GM23338 (cell line): ENCODE results near the gene GM2A.

ENCODE experiments used
- EZH2 ChIP-seq: fragments of 200-600 bp; sonication (generic); IDR thresholded peaks from one replicate; pipeline ENCODE4 v1.8.0; 2017; ENCODE audit warnings: antibody characterized with exemption, mild to moderate bottlenecking, low read depth; ENCODE audit not compliant: unreplicated experiment
- EZH2phosphoT487 ChIP-seq: fragments of 200-600 bp; sonication (generic); IDR thresholded peaks from one replicate; pipeline ENCODE4 v1.8.1; 2018; ENCODE audit warnings: antibody characterized with exemption; ENCODE audit not compliant: unreplicated experiment
- POLR2AphosphoS5 ChIP-seq: IDR thresholded peaks from 2 replicates; pipeline ENCODE4 v1.6.1; 2016; ENCODE audit warnings: antibody characterized with exemption, low read depth
- ZNF114 ChIP-seq: fragments of 250-450 bp; sonication (Bioruptor Pico); IDR thresholded peaks from 2 replicates; pipeline ENCODE4 v1.5.0; 2020; ENCODE audit warnings: mild to moderate bottlenecking, moderate library complexity
- ZNF331 ChIP-seq: fragments of 250-450 bp; sonication (Bioruptor Pico); IDR thresholded peaks from 2 replicates; pipeline ENCODE4 v1.5.0; 2020; ENCODE audit warnings: low read depth, mild to moderate bottlenecking, moderate library complexity
- TF ChIP-seq, protein P1 (sequence below): IDR thresholded peaks from one replicate; pipeline ENCODE4 v1.6.1; 2018; ENCODE audit warnings: antibody characterized with exemption; ENCODE audit not compliant: unreplicated experiment
- TF ChIP-seq, protein P2 (sequence below), 2 experiments: fragments of 200-600 bp in 1 of 2; sonication (generic) in 1 of 2; conservative IDR thresholded peaks; 2 replicates each; pipeline versions ENCODE4 v1.5.1 to v1.6.1; 2016 to 2017; ENCODE audit warnings: antibody characterized with exemption in 2 of 2, low read depth in 2 of 2, mild to moderate bottlenecking in 2 of 2, moderate library complexity in 1 of 2

DNA sequence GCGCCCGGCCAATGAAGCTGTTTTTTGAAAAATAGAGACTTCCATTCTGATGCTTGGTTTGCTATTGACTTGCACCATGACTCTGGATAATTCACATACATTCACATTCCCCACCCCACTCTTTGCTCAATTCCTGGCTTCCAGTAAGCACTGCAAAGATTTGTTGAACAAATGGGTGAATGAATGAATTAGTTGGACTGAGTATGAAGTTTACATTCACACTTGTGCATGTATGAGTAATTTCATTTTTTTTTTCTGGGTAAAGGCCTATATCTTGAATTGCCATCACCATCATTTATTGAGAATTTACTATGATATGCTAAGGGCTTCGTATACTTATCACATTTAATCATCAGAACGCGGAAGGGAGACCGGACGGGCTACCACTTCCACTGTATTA lies 15.3 kb upstream of the GM2A start:
- TF ChIP-seq, protein P1, sequence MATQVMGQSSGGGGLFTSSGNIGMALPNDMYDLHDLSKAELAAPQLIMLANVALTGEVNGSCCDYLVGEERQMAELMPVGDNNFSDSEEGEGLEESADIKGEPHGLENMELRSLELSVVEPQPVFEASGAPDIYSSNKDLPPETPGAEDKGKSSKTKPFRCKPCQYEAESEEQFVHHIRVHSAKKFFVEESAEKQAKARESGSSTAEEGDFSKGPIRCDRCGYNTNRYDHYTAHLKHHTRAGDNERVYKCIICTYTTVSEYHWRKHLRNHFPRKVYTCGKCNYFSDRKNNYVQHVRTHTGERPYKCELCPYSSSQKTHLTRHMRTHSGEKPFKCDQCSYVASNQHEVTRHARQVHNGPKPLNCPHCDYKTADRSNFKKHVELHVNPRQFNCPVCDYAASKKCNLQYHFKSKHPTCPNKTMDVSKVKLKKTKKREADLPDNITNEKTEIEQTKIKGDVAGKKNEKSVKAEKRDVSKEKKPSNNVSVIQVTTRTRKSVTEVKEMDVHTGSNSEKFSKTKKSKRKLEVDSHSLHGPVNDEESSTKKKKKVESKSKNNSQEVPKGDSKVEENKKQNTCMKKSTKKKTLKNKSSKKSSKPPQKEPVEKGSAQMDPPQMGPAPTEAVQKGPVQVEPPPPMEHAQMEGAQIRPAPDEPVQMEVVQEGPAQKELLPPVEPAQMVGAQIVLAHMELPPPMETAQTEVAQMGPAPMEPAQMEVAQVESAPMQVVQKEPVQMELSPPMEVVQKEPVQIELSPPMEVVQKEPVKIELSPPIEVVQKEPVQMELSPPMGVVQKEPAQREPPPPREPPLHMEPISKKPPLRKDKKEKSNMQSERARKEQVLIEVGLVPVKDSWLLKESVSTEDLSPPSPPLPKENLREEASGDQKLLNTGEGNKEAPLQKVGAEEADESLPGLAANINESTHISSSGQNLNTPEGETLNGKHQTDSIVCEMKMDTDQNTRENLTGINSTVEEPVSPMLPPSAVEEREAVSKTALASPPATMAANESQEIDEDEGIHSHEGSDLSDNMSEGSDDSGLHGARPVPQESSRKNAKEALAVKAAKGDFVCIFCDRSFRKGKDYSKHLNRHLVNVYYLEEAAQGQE, result no peak
- TF ChIP-seq EZH2phosphoT487 (no peak), EZH2 (no peak), ZNF331 (CRISPR knock-in tag) (no peak), ZNF114 (CRISPR knock-in tag) (no peak), POLR2AphosphoS5 (no peak)
- TF ChIP-seq, protein P2, sequence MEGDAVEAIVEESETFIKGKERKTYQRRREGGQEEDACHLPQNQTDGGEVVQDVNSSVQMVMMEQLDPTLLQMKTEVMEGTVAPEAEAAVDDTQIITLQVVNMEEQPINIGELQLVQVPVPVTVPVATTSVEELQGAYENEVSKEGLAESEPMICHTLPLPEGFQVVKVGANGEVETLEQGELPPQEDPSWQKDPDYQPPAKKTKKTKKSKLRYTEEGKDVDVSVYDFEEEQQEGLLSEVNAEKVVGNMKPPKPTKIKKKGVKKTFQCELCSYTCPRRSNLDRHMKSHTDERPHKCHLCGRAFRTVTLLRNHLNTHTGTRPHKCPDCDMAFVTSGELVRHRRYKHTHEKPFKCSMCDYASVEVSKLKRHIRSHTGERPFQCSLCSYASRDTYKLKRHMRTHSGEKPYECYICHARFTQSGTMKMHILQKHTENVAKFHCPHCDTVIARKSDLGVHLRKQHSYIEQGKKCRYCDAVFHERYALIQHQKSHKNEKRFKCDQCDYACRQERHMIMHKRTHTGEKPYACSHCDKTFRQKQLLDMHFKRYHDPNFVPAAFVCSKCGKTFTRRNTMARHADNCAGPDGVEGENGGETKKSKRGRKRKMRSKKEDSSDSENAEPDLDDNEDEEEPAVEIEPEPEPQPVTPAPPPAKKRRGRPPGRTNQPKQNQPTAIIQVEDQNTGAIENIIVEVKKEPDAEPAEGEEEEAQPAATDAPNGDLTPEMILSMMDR (conservative IDR thresholded peaks at IDR 0.05; ENCODE audit: low read depth in 2 of 2), result no peak
